Activated CD4-positive, alpha-beta T cell treated with anti-CD3 and anti-CD28 coated beads, Interleukin-2, amount 50 U/mL, for 16 hours (primary cell): Measurements from ENCODE around the gene LCE1F.
A peak's percentile ranks its signal among the peaks of the same experiment; 100 is the strongest.

Experiments
- DNase-seq: peaks from one replicate; pipeline ENCODE4 v3.0.0-alpha.2; 2020

LCE1F gene

GRCh38 chr1:152777510-152778137, 2.7 kb downstream of the LCE1F start:
- DNase-seq = peak; percentile 6

GRCh38 chr1:152783095-152783494, 8.2 kb downstream of the LCE1F start:
- peak; percentile 10 for DNase-seq

DNA sequence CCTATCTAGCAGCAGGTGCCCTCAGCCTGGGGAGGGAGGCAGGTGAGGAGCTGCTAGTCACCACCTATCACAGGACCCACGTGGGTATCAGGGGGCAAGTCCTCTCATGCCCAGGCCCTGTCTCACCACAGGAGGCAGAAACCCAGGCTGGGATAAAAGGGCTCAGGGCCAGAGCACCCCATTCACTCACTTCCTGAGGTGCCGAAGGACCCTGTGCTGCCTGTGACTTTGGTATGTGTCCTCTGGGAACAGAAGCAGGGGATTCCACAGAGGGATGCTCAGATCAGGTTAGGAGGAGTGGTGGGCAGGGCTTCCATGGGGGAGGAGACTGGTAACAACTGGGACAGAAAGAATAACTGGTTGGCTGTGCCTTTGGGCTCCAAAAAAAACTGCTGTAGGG, 11.1 kb downstream of the LCE1F start, which contains the start of gene LCE1E:
LCE1E (plus strand) TSS at position 181 of the 400 bp plus-strand sequence. CDS start 1,043 bp downstream, outside the sequence.
- DNase-seq = no peak

DNA sequence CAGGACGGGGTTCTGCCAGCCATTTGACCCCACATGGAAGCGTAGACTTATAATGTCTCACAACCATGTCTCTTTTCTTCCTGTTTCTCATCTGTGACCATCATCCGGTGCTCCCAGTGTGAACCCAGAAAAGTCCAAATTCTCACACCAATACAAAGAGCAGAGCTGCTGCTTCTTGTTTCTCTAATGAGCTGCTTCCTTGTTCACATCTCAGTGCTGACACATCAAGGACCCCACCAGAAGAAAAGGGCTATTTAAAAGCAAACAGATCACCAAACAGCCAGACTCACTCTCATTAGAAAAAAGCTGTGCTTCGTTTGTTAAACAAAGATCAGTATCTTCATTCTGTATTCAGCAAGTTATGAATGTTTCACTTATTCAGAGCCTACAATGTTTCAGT, 20.7 kb downstream of the LCE1F start:
- no peak for DNase-seq

GRCh38 chr1:152796421-152796820, 21.5 kb downstream of the LCE1F start, which contains the start of gene LCE1D:
Gene LCE1D, plus strand, starts transcription at chr1:152796721. Its CDS starts 1,074 bp downstream, at chr1:152797795.
- no peak for DNase-seq

GRCh38 chr1:152801333-152801732, 26.4 kb downstream of the LCE1F start:
- DNase-seq = no peak

DNA sequence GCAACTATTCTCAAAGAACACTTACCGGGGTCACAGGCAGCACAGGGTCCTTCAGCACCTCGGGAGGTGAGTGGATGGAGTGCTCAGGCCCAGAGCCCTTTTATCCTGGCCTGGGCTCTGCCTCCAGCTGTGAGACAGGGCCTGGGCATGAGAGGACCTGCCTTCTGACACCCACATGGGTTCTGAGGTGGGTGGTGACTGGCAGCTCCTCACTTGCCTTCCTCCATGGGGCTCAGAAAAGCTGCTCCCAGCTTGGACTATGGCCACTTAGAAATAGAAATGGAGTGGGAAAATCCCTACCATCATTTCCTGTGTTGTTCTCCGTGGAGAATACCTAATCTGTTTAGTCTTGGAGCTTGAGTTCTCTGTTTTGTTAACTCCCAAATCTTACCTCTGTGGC, 31.6 kb downstream of the LCE1F start, which contains the start of gene LCE1C:
LCE1C (minus strand) TSS at position 76 of the 400 bp plus-strand sequence. CDS start 1,173 bp downstream, outside the sequence.
- no peak for DNase-seq

DNA sequence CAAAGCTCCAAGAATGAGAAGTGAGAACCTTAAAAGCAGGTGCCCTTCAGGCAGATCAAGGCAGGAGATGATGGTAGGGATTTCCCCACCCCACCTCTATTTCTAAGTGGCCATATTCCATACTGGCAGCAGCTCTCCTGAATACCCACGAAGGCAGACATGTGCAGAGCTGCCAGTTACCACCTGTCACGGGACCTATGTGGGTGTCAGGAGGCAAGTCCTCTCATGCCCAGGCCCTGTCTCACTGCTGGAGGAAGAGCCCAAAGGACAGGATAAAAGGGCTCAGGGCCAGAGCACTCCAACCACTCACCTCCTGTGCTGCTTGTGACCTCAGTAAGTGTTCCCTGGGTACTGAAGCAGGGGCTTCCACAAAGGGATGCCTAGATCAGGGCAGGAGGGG, 36.1 kb downstream of the LCE1F start:
- DNase-seq = no peak

GRCh38 chr1:152811671-152812070, 36.7 kb downstream of the LCE1F start, which contains the start of gene LCE1B:
Gene LCE1B, plus strand, starts transcription at chr1:152811971. Its CDS starts 476 bp downstream, at chr1:152812447.
- DNase-seq = no peak

- DNase-seq = no peak
Observed at GRCh38 chr1:152817309-152817708, 42.4 kb downstream of the LCE1F start.

GRCh38 chr1:152823294-152823693, 48.4 kb downstream of the LCE1F start:
- no peak for DNase-seq

DNA sequence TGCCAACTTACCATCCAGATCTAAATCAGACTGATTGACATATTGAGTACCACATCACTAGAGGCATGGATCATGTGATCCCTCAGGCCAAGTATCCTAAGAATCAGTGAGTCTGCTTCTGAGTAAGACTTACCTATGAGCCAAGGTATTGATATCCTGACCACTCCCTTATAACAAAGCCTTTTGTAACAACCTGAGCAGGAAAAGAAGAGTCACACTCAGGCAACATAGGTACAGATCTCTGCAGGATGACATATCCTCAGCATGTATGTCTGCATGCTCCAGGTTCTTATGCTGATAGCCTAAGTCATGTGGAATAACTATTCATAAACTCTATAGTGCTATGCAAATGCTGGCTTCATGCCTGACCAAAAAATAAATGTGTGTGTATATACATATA, 50.0 kb downstream of the LCE1F start:
- DNase-seq = no peak
